ENCODE data around the gene MAF. TPM values are rescaled to one million over a fixed set of nuclear protein-coding genes. Genes with fewer than 3 reads are reported as not detected.

The MAF gene
- total RNA-seq, 1 experiment from 2014 or later: 4.9 TPM

GRCh38 chr16:79602628-79603014 is 2.1 kb upstream of the MAF start:
- Histone ChIP-seq H4K8ac (replicated peaks; ENCODE audit: insufficient read length, low read depth, low read length) (no peak overlapping the region), H2BK5ac (ENCODE audit: insufficient read length, low read length) (no peak overlapping the region), H2BK120ac (ENCODE audit: low read depth, low read length, poor library complexity, severe bottlenecking) (no peak overlapping the region), H4K91ac (ENCODE audit: insufficient read length, low read depth, low read length) (no peak overlapping the region), H2AFZ (ENCODE audit: low read length) (no peak overlapping the region), H2BK20ac (ENCODE audit: low read depth, low read length, poor library complexity, severe bottlenecking) (no peak overlapping the region), H4K5ac (ENCODE audit: insufficient read length, low read depth, low read length) (no peak overlapping the region), H3T11ph (ENCODE audit: low read length) (no peak overlapping the region), H3K79me1 (ENCODE audit: insufficient read depth, low read depth, low read length, poor library complexity, severe bottlenecking) (no peaks in the 10 kb centered on the region), H2BK15ac (ENCODE audit: low read depth, low read length) (no peak overlapping the region), H3K18ac (ENCODE audit: insufficient read length, low read depth, low read length) (no peak overlapping the region), H3K27me3 (ENCODE audit: insufficient read depth, low read length) (no peaks in the 10 kb centered on the region; the same call in 1 of the 2 replicates), H3K23ac (ENCODE audit: insufficient read length, low read depth, low read length) (no peak overlapping the region), H2AK5ac (ENCODE audit: insufficient read length, low read length) (no peak overlapping the region), H3K4me2 (ENCODE audit: insufficient read depth, insufficient read length, low read length) (no peak overlapping the region), H3K4me1 (ENCODE audit: insufficient read depth, low read length) (no peaks in the 10 kb centered on the region), H3K27ac (ENCODE audit: insufficient read length, low read depth, low read length) (no peak overlapping the region), H4K20me1 (ENCODE audit: control insufficient read depth, insufficient read depth, insufficient read length) (no peaks in the 10 kb centered on the region), H3K79me2 (ENCODE audit: insufficient read depth, low read length) (no peaks in the 10 kb centered on the region), H3K23me2 (ENCODE audit: insufficient read length, low read depth, low read length, poor library complexity, severe bottlenecking) (peaks cover 20% of the 10 kb centered on the region), H3K9me3 (ENCODE audit: control insufficient read depth, low read depth, low read length) (no peaks in the 10 kb centered on the region), H3K4ac (ENCODE audit: low read depth, low read length) (no peak overlapping the region), H3K14ac (ENCODE audit: insufficient read depth, low read length) (no peak overlapping the region), H2BK12ac (ENCODE audit: insufficient read length, low read depth, low read length) (no peak overlapping the region), H3K56ac (ENCODE audit: insufficient read length, low read depth, low read length) (no peak overlapping the region), H3K9ac (ENCODE audit: extremely low read depth, insufficient read length, low read length) (no peak overlapping the region)
- no peaks in the 10 kb centered on the region for H3K9me3 Mint-ChIP-seq
- H3K27me3 Mint-ChIP-seq (ENCODE audit: low read depth): peaks cover 17% of the 10 kb centered on the region
- peak overlapping the region in 1 of 2 experiments; percentile 96; a peak in 1 of 5 replicates for H3K4me3 Mint-ChIP-seq
- no peaks in the 10 kb centered on the region; a peak in 1 of 7 replicates for H3K36me3 Mint-ChIP-seq (ENCODE audit: insufficient read depth in 1 of 3, low read depth in 3 of 3)
- no CpG with 5 or more reads among the region's 5 CpGs for WGBS (ENCODE audit: extremely low coverage, insufficient read length, low lambda C conversion rate)
- H3K4me1 Mint-ChIP-seq: peaks cover 17 to 21% of the 10 kb centered on the region in 2 experiments
- no peak overlapping the region for H3K27ac Mint-ChIP-seq
- TF ChIP-seq, protein P1, sequence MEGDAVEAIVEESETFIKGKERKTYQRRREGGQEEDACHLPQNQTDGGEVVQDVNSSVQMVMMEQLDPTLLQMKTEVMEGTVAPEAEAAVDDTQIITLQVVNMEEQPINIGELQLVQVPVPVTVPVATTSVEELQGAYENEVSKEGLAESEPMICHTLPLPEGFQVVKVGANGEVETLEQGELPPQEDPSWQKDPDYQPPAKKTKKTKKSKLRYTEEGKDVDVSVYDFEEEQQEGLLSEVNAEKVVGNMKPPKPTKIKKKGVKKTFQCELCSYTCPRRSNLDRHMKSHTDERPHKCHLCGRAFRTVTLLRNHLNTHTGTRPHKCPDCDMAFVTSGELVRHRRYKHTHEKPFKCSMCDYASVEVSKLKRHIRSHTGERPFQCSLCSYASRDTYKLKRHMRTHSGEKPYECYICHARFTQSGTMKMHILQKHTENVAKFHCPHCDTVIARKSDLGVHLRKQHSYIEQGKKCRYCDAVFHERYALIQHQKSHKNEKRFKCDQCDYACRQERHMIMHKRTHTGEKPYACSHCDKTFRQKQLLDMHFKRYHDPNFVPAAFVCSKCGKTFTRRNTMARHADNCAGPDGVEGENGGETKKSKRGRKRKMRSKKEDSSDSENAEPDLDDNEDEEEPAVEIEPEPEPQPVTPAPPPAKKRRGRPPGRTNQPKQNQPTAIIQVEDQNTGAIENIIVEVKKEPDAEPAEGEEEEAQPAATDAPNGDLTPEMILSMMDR (conservative IDR thresholded peaks at IDR 0.05): no peak
- DNase-seq: no peak
